ENCODE data around the gene UBE2C.

GRCh38 chr20:45813489-45813888, 1.0 kb downstream of the UBE2C start:
- no peak for TF ChIP-seq RARB (CRISPR knock-in tag; IDR thresholded peaks at IDR 0.05)
- no peak for TF ChIP-seq ZNF565 (CRISPR knock-in tag; conservative IDR thresholded peaks at IDR 0.05; ENCODE audit: low read depth)
- TF ChIP-seq CSDC2 (CRISPR knock-in tag; IDR thresholded peaks at IDR 0.05): no peak
- TF ChIP-seq ZFP30 (CRISPR knock-in tag; IDR thresholded peaks at IDR 0.05): no peak
- no peak for TF ChIP-seq PPARA (CRISPR knock-in tag; IDR thresholded peaks at IDR 0.05; ENCODE audit: borderline replicate concordance)
- TF ChIP-seq TCF4 (CRISPR knock-in tag; IDR thresholded peaks at IDR 0.05; ENCODE audit: borderline replicate concordance): no peak
- TF ChIP-seq, protein P1, sequence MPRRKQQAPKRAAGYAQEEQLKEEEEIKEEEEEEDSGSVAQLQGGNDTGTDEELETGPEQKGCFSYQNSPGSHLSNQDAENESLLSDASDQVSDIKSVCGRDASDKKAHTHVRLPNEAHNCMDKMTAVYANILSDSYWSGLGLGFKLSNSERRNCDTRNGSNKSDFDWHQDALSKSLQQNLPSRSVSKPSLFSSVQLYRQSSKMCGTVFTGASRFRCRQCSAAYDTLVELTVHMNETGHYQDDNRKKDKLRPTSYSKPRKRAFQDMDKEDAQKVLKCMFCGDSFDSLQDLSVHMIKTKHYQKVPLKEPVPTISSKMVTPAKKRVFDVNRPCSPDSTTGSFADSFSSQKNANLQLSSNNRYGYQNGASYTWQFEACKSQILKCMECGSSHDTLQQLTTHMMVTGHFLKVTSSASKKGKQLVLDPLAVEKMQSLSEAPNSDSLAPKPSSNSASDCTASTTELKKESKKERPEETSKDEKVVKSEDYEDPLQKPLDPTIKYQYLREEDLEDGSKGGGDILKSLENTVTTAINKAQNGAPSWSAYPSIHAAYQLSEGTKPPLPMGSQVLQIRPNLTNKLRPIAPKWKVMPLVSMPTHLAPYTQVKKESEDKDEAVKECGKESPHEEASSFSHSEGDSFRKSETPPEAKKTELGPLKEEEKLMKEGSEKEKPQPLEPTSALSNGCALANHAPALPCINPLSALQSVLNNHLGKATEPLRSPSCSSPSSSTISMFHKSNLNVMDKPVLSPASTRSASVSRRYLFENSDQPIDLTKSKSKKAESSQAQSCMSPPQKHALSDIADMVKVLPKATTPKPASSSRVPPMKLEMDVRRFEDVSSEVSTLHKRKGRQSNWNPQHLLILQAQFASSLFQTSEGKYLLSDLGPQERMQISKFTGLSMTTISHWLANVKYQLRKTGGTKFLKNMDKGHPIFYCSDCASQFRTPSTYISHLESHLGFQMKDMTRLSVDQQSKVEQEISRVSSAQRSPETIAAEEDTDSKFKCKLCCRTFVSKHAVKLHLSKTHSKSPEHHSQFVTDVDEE (CRISPR knock-in tag; IDR thresholded peaks at IDR 0.05): no peak
- TF ChIP-seq ZNF70 (CRISPR knock-in tag; IDR thresholded peaks at IDR 0.05): no peak
- TF ChIP-seq, protein P2, sequence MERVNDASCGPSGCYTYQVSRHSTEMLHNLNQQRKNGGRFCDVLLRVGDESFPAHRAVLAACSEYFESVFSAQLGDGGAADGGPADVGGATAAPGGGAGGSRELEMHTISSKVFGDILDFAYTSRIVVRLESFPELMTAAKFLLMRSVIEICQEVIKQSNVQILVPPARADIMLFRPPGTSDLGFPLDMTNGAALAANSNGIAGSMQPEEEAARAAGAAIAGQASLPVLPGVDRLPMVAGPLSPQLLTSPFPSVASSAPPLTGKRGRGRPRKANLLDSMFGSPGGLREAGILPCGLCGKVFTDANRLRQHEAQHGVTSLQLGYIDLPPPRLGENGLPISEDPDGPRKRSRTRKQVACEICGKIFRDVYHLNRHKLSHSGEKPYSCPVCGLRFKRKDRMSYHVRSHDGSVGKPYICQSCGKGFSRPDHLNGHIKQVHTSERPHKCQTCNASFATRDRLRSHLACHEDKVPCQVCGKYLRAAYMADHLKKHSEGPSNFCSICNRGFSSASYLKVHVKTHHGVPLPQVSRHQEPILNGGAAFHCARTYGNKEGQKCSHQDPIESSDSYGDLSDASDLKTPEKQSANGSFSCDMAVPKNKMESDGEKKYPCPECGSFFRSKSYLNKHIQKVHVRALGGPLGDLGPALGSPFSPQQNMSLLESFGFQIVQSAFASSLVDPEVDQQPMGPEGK (CRISPR knock-in tag; IDR thresholded peaks at IDR 0.05; ENCODE audit: borderline replicate concordance): no peak
- TF ChIP-seq ZFP3 (CRISPR knock-in tag; IDR thresholded peaks at IDR 0.05): no peak
- no peak for TF ChIP-seq BACH2 (CRISPR knock-in tag; IDR thresholded peaks at IDR 0.05; ENCODE audit: borderline replicate concordance)
- TF ChIP-seq ZC3H10 (CRISPR knock-in tag; IDR thresholded peaks at IDR 0.05): no peak

All from SK-N-SH treated with all-trans-retinoic acid at 6 μM for 48 hours (cell line).